ENCODE data around the gene HADHA. TPM values are rescaled to one million over a fixed set of nuclear protein-coding genes. Genes with fewer than 3 reads are reported as not detected.

Gene HADHA
- polyA plus RNA-seq, 1 of the 3 experiments (the other 2 are of a cell fraction): 64.3 TPM

- TF ChIP-seq NFIC (IDR thresholded peaks at IDR 0.05; ENCODE audit: borderline replicate concordance) (no peak), GABPA (IDR thresholded peaks at IDR 0.05; ENCODE audit: low read depth) (no peak), RAD21 (IDR thresholded peaks at IDR 0.05; ENCODE audit: low read length) (no peak), MXI1 (IDR thresholded peaks at IDR 0.05; ENCODE audit: low read depth, low read length) (no peak), FOXJ3 (CRISPR knock-in tag; IDR thresholded peaks at IDR 0.05) (no peak), MEF2A (IDR thresholded peaks at IDR 0.05; ENCODE audit: borderline replicate concordance, low read depth) (no peak), CTCF (IDR thresholded peaks at IDR 0.05) (no peak), EP300 (IDR thresholded peaks at IDR 0.05; ENCODE audit: borderline replicate concordance in 1 of 2, low read depth in 1 of 2, low read length in 1 of 2) (no peak), POLR2AphosphoS5 (IDR thresholded peaks at IDR 0.05; ENCODE audit: low read depth, low read length) (no peak), ZBTB33 (IDR thresholded peaks at IDR 0.05; ENCODE audit: borderline replicate concordance, low read depth) (no peak), TCF12 (IDR thresholded peaks at IDR 0.05) (no peak), YY1 (IDR thresholded peaks at IDR 0.05; ENCODE audit: low read depth) (no peak), IRF3 (IDR thresholded peaks at IDR 0.05; ENCODE audit: low read depth, low read length) (no peak), EZH2phosphoT487 (IDR thresholded peaks at IDR 0.05; ENCODE audit: borderline replicate concordance, low read depth) (no peak), CHD2 (IDR thresholded peaks at IDR 0.05; ENCODE audit: low read length, partially characterized antibody) (no peak), TAF1 (IDR thresholded peaks at IDR 0.05; ENCODE audit: borderline replicate concordance, low read depth, low read length) (no peak), FOXM1 (IDR thresholded peaks at IDR 0.05; ENCODE audit: low read depth) (no peak), GATA2 (CRISPR knock-in tag; IDR thresholded peaks at IDR 0.05) (no peak), RFX5 (IDR thresholded peaks at IDR 0.05; ENCODE audit: low read length) (no peak)
- ChIA-PET CTCF (interaction anchor here (0.6 to 1.0 kb wide), 2 partner anchors 29 to 45 kb away, joined by 3 read pairs; no protein-coding TSS in a partner anchor), POLR2A (interaction anchor here (1.0 kb wide), 1 partner anchor 40 kb away, joined by 3 read pairs; no protein-coding TSS in a partner anchor)
- Histone ChIP-seq H3K27me3 (ENCODE audit: insufficient read depth) (no peaks in the 10 kb centered on the region), H4K20me1 (ENCODE audit: insufficient read depth) (no peaks in the 10 kb centered on the region), H3K9me3 (no peaks in the 10 kb centered on the region), H3K36me3 (replicated peaks in 1 of 2; ENCODE audit: control insufficient read depth in 1 of 2, insufficient read depth in 2 of 2, low read length in 1 of 2) (peaks cover 69 to 74% of the 10 kb centered on the region in 2 experiments), H3K9me2 (no peaks in the 10 kb centered on the region), H3K79me2 (ENCODE audit: insufficient read depth) (no peaks in the 10 kb centered on the region), H3K4me2 (no peak overlapping the region), H3F3A (replicated peaks; ENCODE audit: insufficient read depth) (no peaks in the 10 kb centered on the region), H3K27ac (ENCODE audit: low read depth in 2 of 2, low read length in 1 of 2) (no peak overlapping the region), H3K4me3 (ENCODE audit: low read depth in 2 of 2, low read length in 1 of 2) (no peak overlapping the region), H3K4me1 (ENCODE audit: control insufficient read depth in 1 of 2, insufficient read depth in 2 of 2, low read depth in 1 of 2, low read length in 1 of 2) (no peaks in the 10 kb centered on the region), H3K9ac (no peak overlapping the region), H2AFZ (ENCODE audit: low read depth) (no peak overlapping the region)
- DNase-seq: no peak
- 79% methylated on average over 11 of the region's 12 CpGs for WGBS (ENCODE audit: low lambda C conversion rate)
Observed at GRCh38 chr2:26195040-26195984, 49.1 kb downstream of the HADHA start.

Measured in SK-N-SH (cell line).